T-helper 2 cell (primary cell): ENCODE results near the gene EML1.

ENCODE experiments used
- DNase-seq, 5 experiments: peaks; one replicate each; pipeline versions ENCODE4 v3.0.0 to v3.0.0-alpha.2; 2012 to 2022
- total RNA-seq, 2 donors: gene quantifications; one replicate each; lab custom pipeline; 2026; lab: John Stamatoyannopoulos, UW

EML1 gene, protein sequence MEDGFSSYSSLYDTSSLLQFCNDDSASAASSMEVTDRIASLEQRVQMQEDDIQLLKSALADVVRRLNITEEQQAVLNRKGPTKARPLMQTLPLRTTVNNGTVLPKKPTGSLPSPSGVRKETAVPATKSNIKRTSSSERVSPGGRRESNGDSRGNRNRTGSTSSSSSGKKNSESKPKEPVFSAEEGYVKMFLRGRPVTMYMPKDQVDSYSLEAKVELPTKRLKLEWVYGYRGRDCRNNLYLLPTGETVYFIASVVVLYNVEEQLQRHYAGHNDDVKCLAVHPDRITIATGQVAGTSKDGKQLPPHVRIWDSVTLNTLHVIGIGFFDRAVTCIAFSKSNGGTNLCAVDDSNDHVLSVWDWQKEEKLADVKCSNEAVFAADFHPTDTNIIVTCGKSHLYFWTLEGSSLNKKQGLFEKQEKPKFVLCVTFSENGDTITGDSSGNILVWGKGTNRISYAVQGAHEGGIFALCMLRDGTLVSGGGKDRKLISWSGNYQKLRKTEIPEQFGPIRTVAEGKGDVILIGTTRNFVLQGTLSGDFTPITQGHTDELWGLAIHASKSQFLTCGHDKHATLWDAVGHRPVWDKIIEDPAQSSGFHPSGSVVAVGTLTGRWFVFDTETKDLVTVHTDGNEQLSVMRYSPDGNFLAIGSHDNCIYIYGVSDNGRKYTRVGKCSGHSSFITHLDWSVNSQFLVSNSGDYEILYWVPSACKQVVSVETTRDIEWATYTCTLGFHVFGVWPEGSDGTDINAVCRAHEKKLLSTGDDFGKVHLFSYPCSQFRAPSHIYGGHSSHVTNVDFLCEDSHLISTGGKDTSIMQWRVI
- total RNA-seq = 0.62 to 1.2 reads per million in 2 donors

GRCh38 chr14:99793213-99794150 lies at the start of gene EML1:
TSS of gene EML1 (plus strand) at chr14:99793413. CDS start at chr14:99793477, 64 bp downstream.
- DNase-seq = peak; percentile 39 to 80 (median 57)

- DNase-seq = no peak
These were observed 48.9 kb upstream of the EML1 start for GRCh38 chr14:99744199-99744872.

GRCh38 chr14:99744873-99745224 lies 48.4 kb upstream of the EML1 start:
- DNase-seq = no peak

GRCh38 chr14:99745307-99745951 lies 47.8 kb upstream of the EML1 start:
- peak in 1 of 5 experiments; percentile 50 for DNase-seq

GRCh38 chr14:99747167-99747566 lies 46.0 kb upstream of the EML1 start:
- no peak for DNase-seq

DNA sequence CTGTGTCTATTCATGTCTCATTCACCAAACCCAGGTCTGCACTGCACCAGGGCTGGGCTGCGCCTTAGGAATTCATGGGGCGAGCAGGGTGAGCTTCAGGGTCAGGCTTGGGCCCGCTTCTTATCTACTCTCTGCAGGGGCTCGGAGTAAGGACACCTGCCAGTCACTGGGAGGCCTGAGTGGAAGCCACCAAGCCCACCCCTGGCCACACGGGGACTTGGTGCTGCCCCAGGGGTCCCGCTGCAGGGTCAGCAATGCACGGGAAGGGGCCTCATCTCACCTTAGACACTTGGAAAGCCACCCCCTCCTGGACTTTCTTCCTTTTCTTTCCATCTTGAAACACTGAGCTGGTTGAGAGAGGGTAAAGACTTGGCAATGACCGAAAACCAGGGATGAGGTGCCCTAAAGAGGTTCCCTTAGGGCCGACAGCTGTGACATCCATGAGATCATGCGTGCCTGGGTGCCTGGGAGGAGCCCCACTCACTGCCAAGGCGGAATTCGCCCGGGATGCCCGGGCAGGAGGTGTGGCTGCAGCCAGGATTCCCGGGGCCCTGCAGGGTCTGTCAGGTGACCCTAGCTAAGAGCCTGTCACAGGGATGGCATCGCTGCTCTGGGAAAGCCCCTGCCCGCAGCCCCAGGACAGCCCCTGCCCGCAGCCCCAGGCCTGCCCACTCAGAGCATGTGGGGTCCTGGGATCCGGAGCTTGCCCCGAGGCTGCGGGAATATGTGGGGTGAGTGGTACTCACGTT lies 45.5 kb upstream of the EML1 start:
- no peak for DNase-seq

DNA sequence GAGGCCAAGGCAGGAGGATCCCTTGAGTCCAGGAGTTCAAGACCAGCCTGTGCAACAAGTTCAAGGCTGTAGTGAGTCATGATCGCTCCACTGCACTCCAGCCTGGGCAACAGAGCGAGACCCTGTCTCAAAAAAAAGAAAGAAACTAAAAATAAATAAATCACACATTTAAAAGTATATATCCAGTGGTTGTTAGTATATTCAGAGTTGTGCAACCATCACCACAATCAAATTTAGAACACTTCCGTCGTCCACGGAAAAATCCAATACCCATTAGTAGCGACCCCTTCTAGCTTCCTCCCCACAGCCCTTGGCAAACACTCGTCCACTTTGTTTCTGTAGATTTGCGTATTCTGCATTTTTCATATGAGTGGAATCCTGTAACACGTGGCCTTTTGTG lies 44.7 kb upstream of the EML1 start:
- no peak for DNase-seq

DNA sequence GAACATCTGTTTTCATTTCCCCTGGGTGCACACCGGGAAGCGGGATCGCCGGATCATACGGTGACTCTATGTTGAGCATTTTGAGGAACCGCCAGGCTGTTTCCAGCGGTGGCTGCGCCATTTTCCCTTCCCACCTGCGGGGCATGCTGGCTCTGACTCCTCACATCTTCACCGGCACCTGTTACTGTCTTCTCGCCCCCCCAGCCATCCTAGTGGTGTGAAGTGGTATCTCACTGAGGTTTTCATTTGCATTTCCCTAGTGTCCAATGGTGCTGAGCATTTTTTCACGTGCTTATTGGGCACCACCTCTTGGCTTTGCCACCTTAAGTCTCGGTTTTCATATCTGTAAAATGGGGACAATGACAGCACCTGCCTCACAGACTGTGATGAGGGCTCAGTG lies 44.1 kb upstream of the EML1 start:
- DNase-seq = no peak

GRCh38 chr14:99749763-99750715 lies 43.2 kb upstream of the EML1 start:
- DNase-seq = no peak

- no peak for DNase-seq
These were observed 42.3 kb upstream of the EML1 start for GRCh38 chr14:99750746-99751450.

- no peak for DNase-seq
These were observed 41.4 kb upstream of the EML1 start for GRCh38 chr14:99751539-99752485.

DNA sequence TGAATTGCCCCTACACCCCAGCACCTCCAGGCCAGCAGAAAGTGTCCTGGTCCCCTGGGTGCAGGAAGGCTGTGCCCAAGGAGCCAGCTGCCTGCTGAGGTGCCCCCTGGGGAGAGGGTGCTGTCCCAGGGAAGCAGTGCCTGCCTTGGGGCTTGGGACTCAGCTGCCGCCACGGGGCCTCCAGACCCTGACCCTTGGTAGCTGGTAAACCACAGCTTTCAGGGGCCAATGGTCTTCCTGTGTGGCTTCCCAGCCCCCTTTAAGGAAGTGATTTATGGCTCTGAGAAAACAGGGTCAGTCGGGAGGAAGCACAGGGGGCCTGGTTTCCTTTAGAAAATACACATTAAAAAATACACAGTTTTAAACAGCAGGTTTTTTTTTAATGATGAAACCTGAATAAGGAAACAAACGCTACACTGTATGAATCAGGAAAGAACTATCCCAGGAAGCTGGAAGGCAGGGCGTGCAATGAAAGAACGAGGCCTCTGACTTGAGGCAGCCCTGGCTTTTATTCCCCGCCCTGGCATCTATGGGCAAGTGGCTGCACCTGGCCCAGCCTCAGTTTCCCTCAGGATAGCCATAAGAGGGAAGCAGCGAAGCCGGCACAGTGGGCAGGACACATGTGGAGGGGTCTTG lies 40.6 kb upstream of the EML1 start:
- no peak for DNase-seq

DNA sequence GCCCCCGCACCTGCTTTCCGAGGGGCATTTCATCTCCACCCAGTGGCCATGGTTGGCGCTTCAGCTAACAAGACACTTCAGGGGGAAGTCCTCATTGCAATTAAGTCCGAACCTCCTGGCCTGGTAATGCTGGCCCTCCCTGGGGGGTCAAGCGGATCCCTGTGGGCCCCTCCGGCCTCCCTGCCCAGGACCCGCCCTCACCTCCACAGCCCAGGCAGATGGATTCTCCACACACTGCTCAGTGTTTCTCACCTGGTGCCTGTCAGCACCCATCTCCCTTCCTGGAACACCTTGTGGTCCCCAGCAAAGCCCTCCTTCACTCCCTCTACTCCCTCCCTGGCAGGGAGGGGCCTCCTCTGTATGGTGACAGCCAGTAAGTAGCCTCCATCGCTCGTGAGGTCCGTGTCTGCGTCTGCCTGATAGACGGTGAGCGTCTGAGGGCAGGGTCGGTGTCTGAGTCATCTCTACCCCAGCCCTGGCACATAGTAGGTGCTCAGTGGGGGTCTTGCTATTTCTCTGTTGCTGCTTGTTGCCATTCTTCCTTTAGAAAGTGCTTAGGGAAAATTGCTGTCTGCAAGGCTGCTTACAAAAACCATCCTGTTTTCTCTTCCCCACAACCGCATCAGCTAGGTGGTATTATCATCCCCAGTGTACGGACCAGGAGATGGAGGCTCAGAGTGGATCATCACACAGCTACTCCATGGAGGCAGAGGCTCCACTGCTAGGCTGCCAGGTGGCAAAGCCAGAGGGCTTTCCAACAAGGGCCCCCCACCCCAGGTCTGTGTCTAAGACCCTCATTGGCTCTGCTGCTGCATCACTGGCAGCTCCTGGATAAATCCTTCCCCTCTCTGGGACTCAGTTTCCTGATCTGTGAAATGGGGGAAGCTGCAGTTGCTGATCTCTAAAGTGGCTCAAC lies 39.7 kb upstream of the EML1 start:
- DNase-seq = no peak

- peak in 1 of 5 experiments; percentile 59 for DNase-seq
These were observed 38.8 kb upstream of the EML1 start for GRCh38 chr14:99754141-99755067.

DNA sequence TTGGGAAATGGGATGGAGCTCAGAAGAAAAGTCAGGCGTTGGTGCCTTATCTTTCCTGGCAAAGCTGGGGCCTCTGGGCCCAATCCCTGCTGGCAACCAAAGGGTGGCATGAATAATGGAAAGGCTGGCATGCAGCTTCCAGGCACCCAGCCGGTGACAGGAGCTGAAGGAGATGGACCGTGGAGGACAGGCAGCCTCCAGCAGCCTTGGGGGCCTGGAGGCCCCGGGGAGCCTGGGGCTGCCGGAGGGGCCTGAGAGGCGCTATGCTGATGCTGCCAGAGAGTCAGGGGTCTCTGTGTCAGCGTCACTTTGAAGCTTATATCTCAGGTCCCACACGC lies 38.2 kb upstream of the EML1 start:
- no peak for DNase-seq
